HG03064 (cell line): ENCODE data around the gene KLHL42.
"Not testable (repeated sequence)": the region's sequence is repeated elsewhere in the genome, so short reads cannot be mapped to it uniquely, and the experiment has no call there.

ENCODE experiments used
- ATAC-seq: cut with Tn5 transposase; IDR thresholded peaks from one replicate; pipeline ENCODE4 v1.9.1; 2021; ENCODE audit warnings: low read depth; ENCODE audit not compliant: unreplicated experiment

The KLHL42 gene

GRCh38 chr12:27779920-27780611 lies at the start of gene KLHL42, which contains the start of gene MANSC4:
TSS of gene KLHL42 (plus strand) at chr12:27780233. CDS start at chr12:27780331, 98 bp downstream.
TSS of gene MANSC4 (minus strand) at chr12:27780236. CDS start at chr12:27771276, 8,960 bp downstream.
- peak; percentile 72 for ATAC-seq

GRCh38 chr12:27732281-27732680 lies 47.8 kb upstream of the KLHL42 start:
- ATAC-seq = no peak

- no peak for ATAC-seq
Measured at GRCh38 chr12:27733052-27733656, 46.9 kb upstream of the KLHL42 start.

- ATAC-seq = no peak
Measured at GRCh38 chr12:27733791-27734190, 46.2 kb upstream of the KLHL42 start.

- ATAC-seq = not testable (repeated sequence)
Measured at GRCh38 chr12:27734321-27734720, 45.7 kb upstream of the KLHL42 start.

GRCh38 chr12:27743601-27744000 lies 36.4 kb upstream of the KLHL42 start:
- no peak for ATAC-seq

GRCh38 chr12:27745734-27746133 lies 34.3 kb upstream of the KLHL42 start:
- not testable (repeated sequence) for ATAC-seq

GRCh38 chr12:27747111-27747820 lies 32.8 kb upstream of the KLHL42 start:
- no peak for ATAC-seq

GRCh38 chr12:27751386-27752047 lies 28.5 kb upstream of the KLHL42 start:
- ATAC-seq = no peak

- no peak for ATAC-seq
Measured at GRCh38 chr12:27754795-27755194, 25.2 kb upstream of the KLHL42 start.

- no peak for ATAC-seq
Measured at GRCh38 chr12:27756670-27757195, 23.3 kb upstream of the KLHL42 start.

GRCh38 chr12:27762757-27763156 lies 17.3 kb upstream of the KLHL42 start:
- no peak for ATAC-seq

GRCh38 chr12:27766587-27766986 lies 13.4 kb upstream of the KLHL42 start:
- no peak for ATAC-seq

- no peak for ATAC-seq
Measured at GRCh38 chr12:27769142-27769673, 10.8 kb upstream of the KLHL42 start.

GRCh38 chr12:27771481-27772327 lies 8.3 kb upstream of the KLHL42 start:
- no peak for ATAC-seq

- no peak for ATAC-seq
Measured at GRCh38 chr12:27772328-27773049, 7.5 kb upstream of the KLHL42 start.

GRCh38 chr12:27777141-27777540 lies 2.9 kb upstream of the KLHL42 start:
- no peak for ATAC-seq

- no peak for ATAC-seq
Measured at GRCh38 chr12:27778206-27778605, 1.8 kb upstream of the KLHL42 start.

GRCh38 chr12:27779416-27779919 lies 565 bp upstream of the KLHL42 start:
- peak; percentile 56 for ATAC-seq
